ENCODE results near the gene NCCRP1. TPM values are rescaled to one million over a fixed set of nuclear protein-coding genes. Genes with fewer than 3 reads are reported as not detected.

Gene NCCRP1
- total and polyA plus RNA-seq, 10 of the 15 experiments (the other 5 are each of a cell fraction or from before 2014, with no cell fraction given), result not detected

GRCh38 chr19:39166571-39167391 lies 30.0 kb upstream of the NCCRP1 start:
- Histone ChIP-seq H3K4me2 (ENCODE audit: control insufficient read depth, insufficient read depth) (no peak overlapping the region), H3K4me1 (ENCODE audit: control insufficient read depth, insufficient read depth, low read length) (no peaks in the 10 kb centered on the region), H3K27me3 (replicated peaks in 1 of 2; ENCODE audit: control insufficient read depth in 2 of 2, insufficient read depth in 2 of 2, low read length in 1 of 2) (no peaks in the 10 kb centered on the region), H3K79me2 (ENCODE audit: control insufficient read depth, insufficient read depth, low read length) (no peaks in the 10 kb centered on the region), H3K27ac (ENCODE audit: control insufficient read depth, insufficient read depth) (no peak overlapping the region), H3K9me3 (replicated peaks; ENCODE audit: control insufficient read depth, insufficient read depth, low read length) (no peaks in the 10 kb centered on the region), H3K36me3 (ENCODE audit: control insufficient read depth in 2 of 2, insufficient read depth in 2 of 2, low read length in 1 of 2) (peaks cover 0 to 12% of the 10 kb centered on the region in 2 experiments; a peak in 2 of 4 replicates), H2AFZ (ENCODE audit: control insufficient read depth, low read depth, low read length) (no peak overlapping the region), H3K9ac (ENCODE audit: control insufficient read depth, insufficient read depth, low read length) (no peak overlapping the region), H3K4me3 (no peak overlapping the region), H4K20me1 (ENCODE audit: control insufficient read depth, insufficient read depth) (no peaks in the 10 kb centered on the region)
- POLR2A ChIA-PET, result no interaction called here
- TF ChIP-seq CHD1 (IDR thresholded peaks at IDR 0.05; ENCODE audit: low read depth, low read length) (no peak), ETV6 (conservative IDR thresholded peaks at IDR 0.05 in 1 of 2, IDR thresholded peaks at IDR 0.05 in 1 of 2; ENCODE audit: borderline replicate concordance in 1 of 2, low read depth in 1 of 2) (no peak), JUND (IDR thresholded peaks at IDR 0.05; ENCODE audit: low read depth, low read length) (no peak), CREB1 (IDR thresholded peaks at IDR 0.05; ENCODE audit: low read depth) (no peak), PKNOX1 (IDR thresholded peaks at IDR 0.05) (no peak), GABPA (IDR thresholded peaks at IDR 0.05; ENCODE audit: low read depth) (no peak), STAT1 (conservative IDR thresholded peaks at IDR 0.05) (no peak)
- DNase-seq (ENCODE audit: low read depth, low spot score) (no peak), FAIRE-seq (no peak), ATAC-seq (no peak)
- CTCF ChIA-PET, result no interaction called here
- intact Hi-C loops (cut with micrococcal nuclease; ENCODE audit: unreplicated experiment) (no loop called here), in situ Hi-C loops (cut with MboI) (no loop called here)
- SMC1A ChIA-PET (ENCODE audit: uncharacterized antibody, unreplicated experiment), result no interaction called here
- 83% methylated on average over 23 of the region's 24 CpGs for WGBS (ENCODE audit: insufficient coverage, insufficient replicate concordance, low lambda C conversion rate, missing lambda C conversion rate)
- no TSS peak for BruUV-seq (replicated peaks)
- RAD21 ChIA-PET (ENCODE audit: unreplicated experiment), result no interaction called here

Measured in GM12878 (cell line).